Measurements from ENCODE around the gene HS6ST3.

The HS6ST3 gene

GRCh38 chr13:96203471-96203870, 113.6 kb downstream of the HS6ST3 start:
- DNase-seq = no peak

GRCh38 chr13:96214824-96215445, 125.0 kb downstream of the HS6ST3 start:
- DNase-seq = no peak

GRCh38 chr13:96216543-96216942, 126.6 kb downstream of the HS6ST3 start:
- no peak for DNase-seq

- DNase-seq = no peak
Observed at GRCh38 chr13:96218475-96218874, 128.6 kb downstream of the HS6ST3 start.

- DNase-seq = no peak
Observed at GRCh38 chr13:96221471-96221870, 131.6 kb downstream of the HS6ST3 start.

- no peak for DNase-seq
Observed at GRCh38 chr13:96223231-96223630, 133.3 kb downstream of the HS6ST3 start.

GRCh38 chr13:96229356-96229755, 139.4 kb downstream of the HS6ST3 start:
- DNase-seq = no peak

- no peak for DNase-seq
Observed at GRCh38 chr13:96238241-96238640, 148.3 kb downstream of the HS6ST3 start.

GRCh38 chr13:96238861-96239260, 149.0 kb downstream of the HS6ST3 start:
- no peak for DNase-seq

GRCh38 chr13:96243376-96243775, 153.5 kb downstream of the HS6ST3 start:
- DNase-seq = no peak

- DNase-seq = no peak
Observed at GRCh38 chr13:96248103-96248502, 158.2 kb downstream of the HS6ST3 start.

GRCh38 chr13:96248996-96249395, 159.1 kb downstream of the HS6ST3 start:
- no peak for DNase-seq

GRCh38 chr13:96252903-96253302, 163.0 kb downstream of the HS6ST3 start:
- no peak for DNase-seq

- no peak for DNase-seq
Observed at GRCh38 chr13:96273196-96273595, 183.3 kb downstream of the HS6ST3 start.

- no peak for DNase-seq
Observed at GRCh38 chr13:96274046-96274445, 184.1 kb downstream of the HS6ST3 start.

- DNase-seq = no peak
Observed at GRCh38 chr13:96279904-96280303, 190.0 kb downstream of the HS6ST3 start.

GRCh38 chr13:96284971-96285370, 195.1 kb downstream of the HS6ST3 start:
- no peak for DNase-seq

GRCh38 chr13:96285729-96286128, 195.8 kb downstream of the HS6ST3 start:
- no peak for DNase-seq

- no peak for DNase-seq
Observed at GRCh38 chr13:96294930-96295881, 205.3 kb downstream of the HS6ST3 start.

GRCh38 chr13:96297360-96297759, 207.5 kb downstream of the HS6ST3 start:
- no peak for DNase-seq

- DNase-seq = no peak
Observed at GRCh38 chr13:96299235-96299634, 209.3 kb downstream of the HS6ST3 start.

GRCh38 chr13:96308568-96308967, 218.7 kb downstream of the HS6ST3 start:
- no peak for DNase-seq

GRCh38 chr13:96314974-96315373, 225.1 kb downstream of the HS6ST3 start:
- no peak for DNase-seq

GRCh38 chr13:96338030-96338429, 248.1 kb downstream of the HS6ST3 start:
- no peak for DNase-seq

All from T1000 (cell line).